GM12875 (cell line): Measurements from ENCODE around the gene PUS1.
"Not testable (repeated sequence)": the region's sequence is repeated elsewhere in the genome, so short reads cannot be mapped to it uniquely, and the experiment has no call there.

Source experiments
- H3K4me3 ChIP-seq: one replicate; pipeline ENCODE4 v1.5.1; 2011; ENCODE audit warnings: low read depth, low read length, control low read depth
- CTCF ChIP-seq: IDR thresholded peaks from 2 replicates; pipeline ENCODE4 v1.5.1; 2011; ENCODE audit warnings: low read depth, mild to moderate bottlenecking, control low read depth, inconsistent platforms, low read length, moderate library complexity, borderline replicate concordance; ENCODE audit not compliant: insufficient read depth

Gene PUS1

GRCh38 chr12:131949431-131950181 lies 20.5 kb downstream of the PUS1 start, which contains the start of gene EP400:
Gene EP400 (plus strand): TSS chr12:131949942. CDS start chr12:131960620, 10,678 bp downstream.
- peak within 1 kb of the TSS; percentile 93 for H3K4me3 ChIP-seq
- peak; percentile 74 for TF ChIP-seq CTCF

- TF ChIP-seq CTCF, result no peak
- peak overlapping the region; percentile 93 for H3K4me3 ChIP-seq
These were observed 21.3 kb downstream of the PUS1 start for GRCh38 chr12:131950182-131950913.

- H3K4me3 ChIP-seq, result not testable (repeated sequence)
These were observed 24.7 kb downstream of the PUS1 start for GRCh38 chr12:131953810-131954209.

GRCh38 chr12:131954460-131954859 lies 25.4 kb downstream of the PUS1 start:
- not testable (repeated sequence) for H3K4me3 ChIP-seq

GRCh38 chr12:131959116-131959515 lies 30.0 kb downstream of the PUS1 start:
- no peak for TF ChIP-seq CTCF
- H3K4me3 ChIP-seq, result no peak overlapping the region

DNA sequence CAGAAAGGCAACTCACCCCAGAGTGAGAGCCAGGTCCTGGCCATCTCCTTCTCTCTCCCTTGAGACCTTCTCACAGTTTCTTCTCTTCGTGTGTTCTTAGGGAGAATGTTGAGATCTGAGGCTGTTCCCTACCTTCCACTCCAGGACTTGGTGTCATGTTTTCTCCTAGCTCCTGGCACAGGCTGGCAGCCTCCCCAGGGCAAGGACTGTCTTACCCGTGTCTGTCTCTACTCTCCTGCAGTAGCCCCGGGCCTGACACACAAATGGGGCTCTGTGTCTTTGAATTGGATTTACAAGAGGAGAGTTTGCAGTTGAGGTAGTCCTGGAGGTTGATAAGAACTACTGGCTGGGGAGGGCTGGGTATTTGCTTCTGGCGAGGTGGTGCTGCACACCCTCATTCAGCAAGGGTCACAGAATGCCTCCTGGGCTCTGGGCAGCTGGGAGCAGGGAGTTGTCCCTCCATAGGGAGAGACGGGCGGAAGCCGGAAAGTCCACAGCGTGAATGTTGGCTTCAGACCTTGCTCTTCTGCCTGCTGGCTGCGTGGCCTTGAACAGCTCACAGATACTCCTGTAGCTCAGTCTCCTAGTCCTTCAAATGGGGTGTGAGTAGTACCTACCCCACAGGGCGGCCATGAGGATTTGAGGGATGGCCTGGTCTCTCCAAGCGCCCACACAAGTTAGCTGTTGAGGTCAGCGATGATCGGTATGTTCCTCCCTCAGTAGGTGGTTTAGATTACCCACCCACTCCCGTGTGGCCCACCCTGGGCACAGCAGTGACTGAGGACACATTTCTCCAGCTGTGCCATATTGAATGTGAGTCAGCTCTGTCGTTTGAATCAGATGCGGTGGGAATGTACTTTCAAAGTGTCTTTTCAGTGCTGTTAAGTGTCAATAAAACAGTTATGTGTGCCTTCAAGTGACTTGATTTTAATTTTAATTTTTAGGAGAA lies 30.8 kb downstream of the PUS1 start:
- TF ChIP-seq CTCF, result no peak
- H3K4me3 ChIP-seq, result no peak overlapping the region

DNA sequence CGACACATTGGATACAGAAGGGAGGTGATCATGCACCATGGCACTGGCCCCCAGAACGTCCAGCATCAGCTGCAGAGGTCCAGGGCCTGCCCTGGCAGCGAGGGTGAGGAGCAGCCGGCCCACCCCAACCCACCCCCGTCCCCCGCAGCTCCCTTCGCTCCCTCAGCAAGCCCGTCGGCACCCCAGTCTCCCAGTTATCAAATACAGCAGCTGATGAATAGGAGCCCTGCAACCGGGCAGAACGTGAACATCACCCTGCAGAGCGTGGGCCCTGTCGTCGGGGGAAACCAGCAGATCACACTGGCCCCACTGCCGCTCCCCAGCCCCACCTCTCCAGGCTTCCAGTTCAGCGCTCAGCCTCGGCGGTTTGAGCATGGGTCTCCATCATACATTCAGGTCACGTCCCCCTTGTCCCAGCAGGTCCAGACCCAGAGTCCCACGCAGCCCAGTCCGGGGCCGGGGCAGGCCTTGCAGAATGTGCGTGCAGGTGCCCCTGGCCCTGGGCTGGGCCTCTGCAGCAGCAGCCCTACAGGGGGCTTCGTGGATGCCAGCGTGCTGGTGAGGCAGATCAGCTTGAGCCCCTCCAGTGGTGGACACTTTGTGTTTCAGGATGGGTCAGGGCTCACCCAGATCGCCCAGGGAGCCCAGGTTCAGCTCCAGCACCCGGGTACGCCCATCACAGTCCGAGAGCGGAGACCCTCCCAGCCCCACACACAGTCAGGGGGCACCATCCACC lies 31.7 kb downstream of the PUS1 start:
- H3K4me3 ChIP-seq, result not testable (repeated sequence)

DNA sequence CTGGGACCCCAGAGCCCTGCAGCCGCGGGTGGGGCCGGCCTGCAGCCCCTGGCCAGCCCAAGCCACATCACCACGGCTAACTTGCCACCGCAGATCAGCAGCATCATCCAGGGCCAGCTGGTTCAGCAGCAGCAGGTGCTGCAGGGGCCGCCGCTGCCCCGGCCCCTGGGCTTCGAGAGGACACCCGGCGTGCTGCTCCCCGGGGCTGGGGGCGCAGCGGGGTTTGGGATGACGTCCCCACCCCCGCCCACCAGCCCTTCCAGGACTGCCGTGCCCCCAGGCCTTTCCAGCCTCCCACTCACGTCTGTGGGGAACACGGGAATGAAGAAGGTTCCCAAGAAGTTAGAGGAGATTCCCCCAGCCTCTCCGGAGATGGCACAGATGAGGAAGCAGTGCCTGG lies 32.3 kb downstream of the PUS1 start:
- H3K4me3 ChIP-seq, result not testable (repeated sequence)
